Right lobe of liver (tissue), 6 donors: Measurements from ENCODE around the gene ZMYND19. TPM values are rescaled to one million over a fixed set of nuclear protein-coding genes. Genes with fewer than 3 reads are reported as not detected.
A peak's percentile ranks its signal among the peaks of the same experiment; 100 is the strongest.

Experiments used
- ATAC-seq, 4 donors: fragments of 200-7000 bp; cut with Tn5 transposase; one replicate each; pipeline ENCODE4 v1.9.1; 2020; ENCODE audit warnings: mild to moderate bottlenecking in 4 of 4, moderate library complexity in 4 of 4
- DNase-seq, 3 donors: peaks; one replicate each; pipeline ENCODE4 v3.0.0-alpha.2; 2020
- H3K27ac ChIP-seq, 3 donors: fragments of 200-600 bp; one replicate each; pipeline ENCODE4 v1.8.0; 2022
- H3K27me3 ChIP-seq, 2 donors: fragments of 200-600 bp; one replicate each; pipeline ENCODE4 v1.8.0; 2022
- H3K36me3 ChIP-seq, 4 donors: fragments of 200-600 bp; sonication (generic) in 1 of 4; one replicate each; pipeline versions ENCODE4 v1.5.1 to v1.8.0; 2017 to 2022; ENCODE audit warnings: control low read depth in 1 of 4
- H3K4me1 ChIP-seq, 4 donors: fragments of 200-600 bp; sonication (generic) in 1 of 4; one replicate each; pipeline versions ENCODE4 v1.5.1 to v1.8.0; 2017 to 2022; ENCODE audit warnings: control low read depth in 1 of 4
- H3K4me3 ChIP-seq, 3 donors: fragments of 200-600 bp; one replicate each; pipeline ENCODE4 v1.8.0; 2022
- H3K9me3 ChIP-seq, 4 donors: fragments of 200-600 bp; sonication (generic) in 1 of 4; one replicate each; pipeline versions ENCODE4 v1.5.1 to v1.8.0; 2017 to 2022; ENCODE audit warnings: control low read depth in 1 of 4
- POLR2A ChIP-seq: fragments of 450-650 bp; IDR thresholded peaks from one replicate; pipeline ENCODE4 v1.6.1; 2017; ENCODE audit warnings: antibody characterized with exemption, mild to moderate bottlenecking
- WGBS: methylation state at CpG from one replicate; pipeline ENCODE4 v1.1.6; 2018; ENCODE audit warnings: low coverage, low lambda C conversion rate; ENCODE audit not compliant: insufficient coverage; ENCODE audit errors: missing lambda C conversion rate; 5-methylcytosine and 5-hydroxymethylcytosine counted together
- intact Hi-C, 2 donors: fragments of 100-400 bp; cut with DNase I; formaldehyde crosslinking; loops; one replicate each; pipeline versions ENCODE4 v1.11.2 to v1.14.1; 2022
- total RNA-seq, 6 experiments: library from RNA; depleted of rRNA in 2 of 6; stranded (reverse); fragments of >200 nt in 2 of 6; fragmentation: NEBNext Ultra II Directional in 3 of 6; extraction: Animal tissue kit (Norgen Biotek cat#: 25700) in 3 of 6; gene quantifications; one replicate each; pipeline versions ENCODE4 v1.1.0 to v1.2.4, GENCODE V29; 2016 to 2023
- TF ChIP-seq, protein P1 (sequence below), 4 donors: fragments of 200-600 bp in 3 of 4; fragments of 450-650 bp in 1 of 4; IDR thresholded peaks; one replicate each; pipeline versions ENCODE4 v1.5.1 to v1.8.0; 2016 to 2022; ENCODE audit warnings: antibody characterized with exemption in 4 of 4, mild to moderate bottlenecking in 2 of 4
- donor health status: DM: no; HTN: yes; CAD: no.
- donor health status: DM: no; HTN: no; CAD: no.
- donor health status: DM: no; HTN: no; CAD: no.
- donor health status: DM: no; HTN: yes; CAD: no.
- donor health status: DM: no; HTN: yes; CAD: no.

The ZMYND19 gene
- total RNA-seq, 6 experiments from 2014 or later, result 8.4 to 11.7 (median 9.0) TPM

GRCh38 chr9:137550231-137550621 lies 40.1 kb downstream of the ZMYND19 start, which contains the start of gene PNPLA7:
Gene PNPLA7, minus strand, starts transcription at chr9:137550402. Its CDS starts 205 bp downstream, at chr9:137550197.
- DNase-seq (peak; percentile 90 to 97 (median 95)), ATAC-seq (peak; percentile 79 to 83 (median 80))
- WGBS, result 2% methylated on average over 13 of the region's 13 CpGs
- Histone ChIP-seq H3K27ac (peak within 1 kb of the TSS in 2 of 3 donors; percentile 73 to 84), H3K4me1 (peaks cover 0 to 22% (median 9%) of the 10 kb centered on the region in 4 donors), H3K9me3 (no peaks in the 10 kb centered on the region), H3K27me3 (no peaks in the 10 kb centered on the region), H3K4me3 (peak within 1 kb of the TSS; percentile 59 to 89 (median 70)), H3K36me3 (peaks cover 0 to 15% (median 0%) of the 10 kb centered on the region in 4 donors)
- intact Hi-C loops, result no loop called here
- peak; percentile 23 for TF ChIP-seq POLR2A
- TF ChIP-seq, protein P1, sequence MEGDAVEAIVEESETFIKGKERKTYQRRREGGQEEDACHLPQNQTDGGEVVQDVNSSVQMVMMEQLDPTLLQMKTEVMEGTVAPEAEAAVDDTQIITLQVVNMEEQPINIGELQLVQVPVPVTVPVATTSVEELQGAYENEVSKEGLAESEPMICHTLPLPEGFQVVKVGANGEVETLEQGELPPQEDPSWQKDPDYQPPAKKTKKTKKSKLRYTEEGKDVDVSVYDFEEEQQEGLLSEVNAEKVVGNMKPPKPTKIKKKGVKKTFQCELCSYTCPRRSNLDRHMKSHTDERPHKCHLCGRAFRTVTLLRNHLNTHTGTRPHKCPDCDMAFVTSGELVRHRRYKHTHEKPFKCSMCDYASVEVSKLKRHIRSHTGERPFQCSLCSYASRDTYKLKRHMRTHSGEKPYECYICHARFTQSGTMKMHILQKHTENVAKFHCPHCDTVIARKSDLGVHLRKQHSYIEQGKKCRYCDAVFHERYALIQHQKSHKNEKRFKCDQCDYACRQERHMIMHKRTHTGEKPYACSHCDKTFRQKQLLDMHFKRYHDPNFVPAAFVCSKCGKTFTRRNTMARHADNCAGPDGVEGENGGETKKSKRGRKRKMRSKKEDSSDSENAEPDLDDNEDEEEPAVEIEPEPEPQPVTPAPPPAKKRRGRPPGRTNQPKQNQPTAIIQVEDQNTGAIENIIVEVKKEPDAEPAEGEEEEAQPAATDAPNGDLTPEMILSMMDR (IDR thresholded peaks at IDR 0.05), result no peak

- H3K9me3 ChIP-seq, result no peaks in the 10 kb centered on the region
- H3K4me1 ChIP-seq, result peaks cover 0 to 19% (median 8%) of the 10 kb centered on the region in 4 donors
- H3K4me3 ChIP-seq, result no peak overlapping the region
- intact Hi-C loops, result no loop called here
- DNase-seq, result no peak
- no peaks in the 10 kb centered on the region for H3K27me3 ChIP-seq
- peaks cover 0 to 2% (median 0%) of the 10 kb centered on the region in 4 donors for H3K36me3 ChIP-seq
- 90% methylated on average over 9 of the region's 23 CpGs for WGBS
- no peak overlapping the region for H3K27ac ChIP-seq
- no peak for ATAC-seq
- TF ChIP-seq, protein P1 (IDR thresholded peaks at IDR 0.05), result no peak
- no peak for TF ChIP-seq POLR2A
Measured at GRCh38 chr9:137547687-137548543, 42.4 kb downstream of the ZMYND19 start.

GRCh38 chr9:137545123-137545522 lies 45.2 kb downstream of the ZMYND19 start:
- no peaks in the 10 kb centered on the region for H3K27me3 ChIP-seq
- peaks cover 0 to 12% (median 0%) of the 10 kb centered on the region in 4 donors for H3K36me3 ChIP-seq
- no peak overlapping the region for H3K4me3 ChIP-seq
- no peaks in the 10 kb centered on the region for H3K9me3 ChIP-seq
- intact Hi-C loops, result no loop called here
- no peak for TF ChIP-seq POLR2A
- TF ChIP-seq, protein P1 (IDR thresholded peaks at IDR 0.05), result no peak
- ATAC-seq (no peak), DNase-seq (no peak)
- H3K4me1 ChIP-seq, result peaks cover 0 to 13% (median 6%) of the 10 kb centered on the region in 4 donors
- H3K27ac ChIP-seq, result no peak overlapping the region
- WGBS, result 74% methylated on average over 7 of the region's 10 CpGs

DNA sequence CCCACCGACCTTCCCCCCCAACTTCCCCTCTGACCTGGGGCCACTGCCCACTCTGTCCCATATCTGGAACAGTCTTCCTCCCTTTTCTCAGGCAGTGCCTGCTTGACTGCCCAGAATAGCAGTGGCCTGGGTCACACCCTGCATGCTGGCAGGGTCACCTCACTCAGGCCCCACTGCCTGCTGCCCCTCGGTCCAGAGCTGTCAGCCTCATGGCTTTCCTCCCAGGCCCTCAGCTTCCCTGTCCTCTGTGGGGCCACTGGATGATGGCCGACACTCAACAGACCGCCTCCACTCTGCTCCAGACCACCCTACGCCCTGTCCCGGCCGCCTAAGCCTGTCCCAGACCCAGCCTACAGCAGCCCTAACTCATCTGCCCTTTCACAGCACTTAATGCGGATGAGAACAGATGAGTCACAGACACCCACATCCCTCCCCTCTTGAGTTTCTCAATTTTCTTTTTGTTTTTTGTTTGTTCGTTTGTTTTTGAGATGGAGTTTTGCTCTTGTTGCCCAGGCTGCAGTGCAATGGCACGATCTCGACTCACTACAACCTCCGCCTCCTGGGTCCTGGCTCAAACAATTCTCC lies 46.0 kb downstream of the ZMYND19 start:
- H3K9me3 ChIP-seq, result no peaks in the 10 kb centered on the region
- H3K4me3 ChIP-seq, result no peak overlapping the region
- peaks cover 0 to 16% (median 0%) of the 10 kb centered on the region in 4 donors for H3K36me3 ChIP-seq
- intact Hi-C loops, result no loop called here
- 78% methylated on average over 7 of the region's 12 CpGs for WGBS
- TF ChIP-seq, protein P1 (IDR thresholded peaks at IDR 0.05), result no peak
- no peak for TF ChIP-seq POLR2A
- H3K4me1 ChIP-seq, result peaks cover 0 to 5% (median 2%) of the 10 kb centered on the region in 4 donors
- ATAC-seq (peak in 1 of 4 donors; percentile 8), DNase-seq (no peak)
- no peaks in the 10 kb centered on the region for H3K27me3 ChIP-seq
- H3K27ac ChIP-seq, result no peak overlapping the region
